GM19043 (cell line): ENCODE results near the gene MRFAP1.
A peak's percentile ranks its signal among the peaks of the same experiment; 100 is the strongest.

Source experiments
- ATAC-seq: cut with Tn5 transposase; IDR thresholded peaks from one replicate; pipeline ENCODE4 v1.9.1; 2021; ENCODE audit warnings: low read depth; ENCODE audit not compliant: unreplicated experiment

The MRFAP1 gene

DNA sequence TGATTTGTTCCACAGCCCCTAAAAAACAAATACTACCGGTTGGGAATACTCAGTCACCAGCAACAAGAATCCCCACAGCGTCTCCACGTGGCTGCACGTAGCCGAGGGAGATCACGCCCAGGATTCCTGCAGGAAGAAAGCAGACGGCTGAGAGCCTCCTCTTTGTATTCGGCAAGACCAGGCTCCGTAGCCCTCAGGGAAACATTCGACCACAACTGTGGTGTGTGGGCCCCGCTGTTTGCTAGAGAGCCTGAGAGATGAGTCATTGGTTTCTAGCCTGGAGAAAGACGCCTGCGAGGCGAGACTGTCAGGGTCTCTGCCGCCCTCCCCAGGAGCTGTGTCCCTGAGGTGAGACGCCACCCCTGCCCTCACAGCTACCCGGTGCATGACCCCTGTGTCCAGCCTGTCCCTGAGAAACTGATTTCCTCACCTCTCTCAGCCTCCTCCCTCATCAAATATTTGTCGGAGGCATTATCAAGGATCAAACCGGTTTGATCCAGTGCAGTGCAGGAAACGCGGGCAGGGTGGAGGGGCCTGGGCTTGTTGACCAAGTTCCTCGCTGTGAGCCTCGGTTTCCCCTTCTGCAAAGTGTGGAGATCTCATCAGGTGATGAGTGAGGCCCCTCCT lies 48.5 kb downstream of the MRFAP1 start:
- peak; percentile 70 for ATAC-seq

DNA sequence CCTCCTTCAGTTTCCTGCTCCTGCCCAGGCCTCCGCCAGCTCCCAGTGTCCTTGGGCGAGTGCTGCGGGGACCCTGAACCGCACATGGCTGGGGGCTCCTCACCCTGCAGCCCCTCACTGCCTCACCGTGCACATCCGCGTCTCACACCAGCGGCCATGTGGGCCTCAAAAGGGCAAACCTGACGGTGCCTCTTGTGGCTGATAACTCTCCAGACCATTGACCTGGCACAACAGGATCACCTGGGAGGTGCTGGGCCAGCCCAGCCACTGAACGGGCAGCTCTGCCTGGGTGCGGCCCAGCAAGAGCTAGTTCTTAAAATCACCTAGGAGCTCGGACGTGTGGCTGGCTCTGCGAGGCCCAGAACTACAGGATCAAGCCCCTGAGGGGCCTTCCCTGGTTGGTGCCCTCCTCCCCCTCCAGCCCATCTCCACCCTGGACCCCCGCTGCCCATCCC lies 49.0 kb downstream of the MRFAP1 start:
- no peak for ATAC-seq
